Muscle of back (tissue), 11 donors: ENCODE data around the gene MAPKAPK5. TPM values are rescaled to one million over a fixed set of nuclear protein-coding genes. Genes with fewer than 3 reads are reported as not detected.
"Not testable (repeated sequence)": the region's sequence is repeated elsewhere in the genome, so short reads cannot be mapped to it uniquely, and the experiment has no call there.

Experiments used
- DNase-seq, 3 donors: peaks; one replicate each; pipeline versions ENCODE4 v3.0.0 to v3.0.0-alpha.2; 2013
- polyA plus RNA-seq, 10 donors: library from polyadenylated mRNA; unstranded; fragments of 120-200 nt; gene quantifications; one replicate each; pipeline ENCODE4 v1.2.1, GENCODE V29; 2013; ENCODE audit not compliant: insufficient read length in 10 of 10

The MAPKAPK5 gene
- polyA plus RNA-seq, 10 donors = 27.5 to 38.3 (median 31.5) TPM

DNA sequence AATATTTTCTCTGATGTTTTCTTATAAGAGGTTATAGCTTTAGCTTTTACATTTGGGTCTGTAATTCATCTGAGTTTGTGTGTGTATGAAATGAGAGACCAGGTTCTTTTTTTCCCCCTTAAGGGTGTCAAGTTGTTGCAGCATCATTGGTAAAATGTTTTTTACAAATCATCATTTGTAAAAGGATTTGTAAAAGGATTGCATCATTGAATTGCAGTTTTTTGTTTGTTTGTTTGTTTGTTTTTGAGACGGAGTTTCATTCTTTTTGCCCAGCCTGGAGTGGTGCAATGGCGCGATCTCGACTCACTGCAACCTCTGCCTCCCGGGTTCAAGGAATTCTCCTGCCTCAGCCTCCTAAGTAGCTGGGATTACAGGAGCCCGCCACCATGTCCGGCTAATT is 31.1 kb downstream of the MAPKAPK5 start:
- DNase-seq = no peak

- no peak for DNase-seq
Observed at GRCh38 chr12:111881716-111882115, 39.7 kb downstream of the MAPKAPK5 start.

GRCh38 chr12:111886662-111887545 is 44.9 kb downstream of the MAPKAPK5 start:
- no peak for DNase-seq

GRCh38 chr12:111887926-111888745 is 46.1 kb downstream of the MAPKAPK5 start:
- DNase-seq = no peak

- DNase-seq = no peak
Observed at GRCh38 chr12:111893287-111893686, 51.3 kb downstream of the MAPKAPK5 start.

- DNase-seq = no peak
Observed at GRCh38 chr12:111894556-111894955, 52.5 kb downstream of the MAPKAPK5 start.

DNA sequence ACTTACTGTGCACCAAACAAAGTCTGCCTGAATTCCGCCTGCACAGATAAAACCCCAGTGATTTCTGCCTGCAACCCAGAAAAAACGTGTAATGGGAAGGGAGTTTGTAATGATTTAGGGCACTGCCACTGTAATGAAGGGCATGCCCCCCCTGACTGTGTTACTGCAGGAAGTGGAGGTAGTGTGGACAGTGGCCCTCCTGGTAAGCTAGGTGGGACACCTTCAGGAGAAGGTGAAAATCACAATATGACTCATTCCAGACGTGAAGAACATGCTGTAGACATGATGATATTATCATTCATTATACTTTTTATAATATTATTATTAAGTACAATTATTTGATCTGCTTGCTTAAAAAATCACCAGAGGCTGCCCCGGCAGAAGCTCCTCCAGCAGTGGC is 59.2 kb downstream of the MAPKAPK5 start:
- DNase-seq = no peak

GRCh38 chr12:111904446-111904975 is 62.5 kb downstream of the MAPKAPK5 start:
- no peak for DNase-seq

DNA sequence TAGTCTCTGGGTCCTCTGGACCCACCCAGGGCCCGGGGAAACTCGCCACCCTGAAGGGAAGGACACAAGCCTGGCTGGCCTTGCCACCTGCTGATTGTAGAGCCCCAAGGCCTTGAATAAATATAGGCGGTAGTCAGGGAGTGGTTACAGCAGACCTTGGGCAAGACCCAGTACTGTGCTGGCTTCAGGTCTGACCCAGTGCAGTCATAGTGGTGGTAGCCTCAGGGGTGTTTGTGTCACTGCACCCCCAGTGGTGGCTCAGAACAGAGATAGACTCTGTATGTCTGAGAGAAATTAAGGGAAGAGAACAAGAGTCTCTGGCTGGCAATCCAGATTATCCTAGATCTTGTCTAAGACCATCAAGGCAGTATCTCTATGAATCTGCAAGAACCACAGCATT is 63.5 kb downstream of the MAPKAPK5 start:
- DNase-seq = no peak

- DNase-seq = no peak
Observed at GRCh38 chr12:111907740-111908139, 65.7 kb downstream of the MAPKAPK5 start.

DNA sequence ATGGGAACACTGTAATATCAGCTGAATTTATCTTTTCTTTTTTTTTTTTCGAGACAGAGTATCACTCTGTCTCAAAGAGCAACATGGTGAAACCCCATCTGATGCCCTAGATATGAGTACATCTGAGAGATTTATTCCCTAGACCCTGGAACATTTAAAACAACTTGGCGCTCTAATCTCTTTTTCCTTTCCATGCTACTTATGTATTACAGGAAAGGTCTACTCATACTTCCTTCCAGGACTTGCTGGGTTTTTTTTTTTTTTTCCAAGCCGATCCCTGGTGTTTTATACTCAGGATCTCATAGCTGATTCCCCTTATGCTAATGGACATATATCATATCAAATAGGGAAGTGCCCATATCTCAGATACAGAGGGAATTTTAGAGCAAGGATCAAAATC is 83.1 kb downstream of the MAPKAPK5 start:
- no peak for DNase-seq

GRCh38 chr12:111926631-111927030 is 84.6 kb downstream of the MAPKAPK5 start:
- no peak for DNase-seq

- DNase-seq = no peak
Observed at GRCh38 chr12:111927346-111927745, 85.3 kb downstream of the MAPKAPK5 start.

- DNase-seq = no peak
Observed at GRCh38 chr12:111932241-111932640, 90.2 kb downstream of the MAPKAPK5 start.

DNA sequence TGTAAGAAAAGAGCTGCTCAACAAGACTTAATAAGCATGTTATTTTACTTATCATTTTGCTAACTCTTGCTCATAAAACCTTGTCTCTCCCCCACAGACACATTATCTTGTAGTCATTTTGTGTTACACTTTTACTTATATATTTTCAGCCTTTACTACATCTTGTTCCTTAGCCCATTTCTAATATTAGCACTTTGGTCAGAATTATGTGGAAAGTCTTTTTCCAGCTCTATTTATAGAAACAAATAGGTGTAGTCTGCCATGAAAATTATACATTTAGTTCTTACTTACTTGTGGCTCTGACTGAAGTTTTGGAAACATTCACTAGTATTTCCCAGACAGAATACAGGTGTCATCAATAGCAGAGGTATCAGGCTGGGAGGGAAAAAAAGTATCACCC is 94.8 kb downstream of the MAPKAPK5 start:
- DNase-seq = no peak

- peak; percentile 13 to 22 (median 19) for DNase-seq
Observed at GRCh38 chr12:111937429-111937828, 95.4 kb downstream of the MAPKAPK5 start.

- peak in 1 of 3 donors; percentile 34 for DNase-seq
Observed at GRCh38 chr12:111942557-111942956, 100.5 kb downstream of the MAPKAPK5 start.

- no peak for DNase-seq
Observed at GRCh38 chr12:111943929-111944328, 101.9 kb downstream of the MAPKAPK5 start.

DNA sequence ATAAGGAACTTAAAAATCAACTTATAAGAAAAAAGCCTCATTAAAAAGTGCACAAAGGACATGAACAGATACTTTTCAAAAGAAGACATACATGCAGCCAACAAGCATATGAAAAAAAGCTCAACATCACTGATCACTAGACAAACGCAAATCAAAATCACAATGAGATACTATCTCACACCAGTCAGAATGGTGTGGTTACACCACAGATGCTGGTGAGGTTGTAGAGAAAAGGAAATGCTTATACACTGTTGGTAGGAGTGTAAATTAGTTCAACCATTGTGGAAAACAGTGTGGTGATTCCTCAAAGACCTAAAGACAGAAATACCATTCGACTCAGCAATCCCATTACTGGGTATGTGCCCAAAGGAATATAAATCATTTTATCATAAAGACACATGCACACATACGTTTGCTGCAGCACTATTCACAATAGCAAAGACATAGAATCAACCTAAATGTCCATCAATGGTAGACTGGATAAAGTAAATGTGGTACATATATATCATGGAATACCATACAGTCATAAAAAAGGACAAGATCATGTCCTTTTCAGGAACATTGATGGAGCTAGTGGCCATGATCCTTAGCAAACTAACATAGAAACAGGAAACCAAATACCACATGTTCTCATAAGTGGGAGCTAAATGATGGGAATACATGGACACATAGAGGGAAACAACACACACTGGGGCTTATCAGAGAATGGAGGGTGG is 109.1 kb downstream of the MAPKAPK5 start:
- not testable (repeated sequence) for DNase-seq
